Measurements from ENCODE around the gene JAM3. TPM values are rescaled to one million over a fixed set of nuclear protein-coding genes. Genes with fewer than 3 reads are reported as not detected.
A peak's percentile ranks its signal among the peaks of the same experiment; 100 is the strongest.

The JAM3 gene
- total RNA-seq, 2 experiments from 2014 or later, result 8.0 to 9.6 TPM

- Mint-ChIP-seq H3K36me3 (ENCODE audit: low read depth) (peaks cover 5% of the 10 kb centered on the region), H3K27ac (no peak overlapping the region), H3K4me3 (no peak overlapping the region), H3K9me3 (ENCODE audit: insufficient read depth) (no peaks in the 10 kb centered on the region), H3K27me3 (ENCODE audit: low read depth) (no peaks in the 10 kb centered on the region), H3K4me1 (ENCODE audit: low read depth) (peaks cover 18% of the 10 kb centered on the region)
- ChIA-PET CTCF (interaction anchor here (1.0 to 5.3 kb wide), 8 partner anchors 10 to 212 kb away, joined by 3 to 39 read pairs (median 5); no protein-coding TSS in a partner anchor), POLR2A (no interaction called here)
- ATAC-seq, result peak; percentile 64
- DNase-seq, result peak; percentile 70
These were observed 71.0 kb downstream of the JAM3 start for GRCh38 chr11:134139873-134140331.

- H3K4me3 Mint-ChIP-seq, result no peak overlapping the region
- H3K36me3 Mint-ChIP-seq (ENCODE audit: low read depth), result peaks cover 9% of the 10 kb centered on the region
- CTCF ChIA-PET, result interaction anchor here (1.1 to 5.3 kb wide), 5 partner anchors 16 to 213 kb away, joined by 3 to 39 read pairs (median 11); no protein-coding TSS in a partner anchor
- H3K27ac Mint-ChIP-seq, result no peak overlapping the region
- ATAC-seq (no peak), DNase-seq (no peak)
- no peaks in the 10 kb centered on the region for H3K27me3 Mint-ChIP-seq (ENCODE audit: low read depth)
- POLR2A ChIA-PET, result no interaction called here
- peaks cover 18% of the 10 kb centered on the region for H3K4me1 Mint-ChIP-seq (ENCODE audit: low read depth)
- H3K9me3 Mint-ChIP-seq (ENCODE audit: insufficient read depth), result no peaks in the 10 kb centered on the region
These were observed 72.2 kb downstream of the JAM3 start for GRCh38 chr11:134140961-134141490.

GRCh38 chr11:134142536-134142935, 73.7 kb downstream of the JAM3 start:
- DNase-seq, result no peak
- Mint-ChIP-seq H3K27ac (no peak overlapping the region), H3K4me3 (no peak overlapping the region), H3K4me1 (ENCODE audit: low read depth) (peaks cover 18% of the 10 kb centered on the region), H3K9me3 (ENCODE audit: insufficient read depth) (no peaks in the 10 kb centered on the region), H3K36me3 (ENCODE audit: low read depth) (peaks cover 9% of the 10 kb centered on the region), H3K27me3 (ENCODE audit: low read depth) (no peaks in the 10 kb centered on the region)
- POLR2A ChIA-PET, result no interaction called here
- CTCF ChIA-PET, result interaction anchor here (5.3 kb wide), 1 partner anchor 92 kb away, joined by 39 read pairs; no protein-coding TSS in a partner anchor
- no peak for ATAC-seq

GRCh38 chr11:134143801-134144200, 74.9 kb downstream of the JAM3 start:
- Mint-ChIP-seq H3K27me3 (ENCODE audit: low read depth) (no peaks in the 10 kb centered on the region), H3K9me3 (ENCODE audit: insufficient read depth) (no peaks in the 10 kb centered on the region), H3K4me1 (ENCODE audit: low read depth) (peaks cover 18% of the 10 kb centered on the region), H3K27ac (no peak overlapping the region), H3K4me3 (no peak overlapping the region), H3K36me3 (ENCODE audit: low read depth) (peaks cover 15% of the 10 kb centered on the region)
- CTCF ChIA-PET, result no interaction called here
- ATAC-seq (no peak), DNase-seq (no peak)
- POLR2A ChIA-PET, result no interaction called here

- no peak for DNase-seq
- ATAC-seq, result no peak
- Mint-ChIP-seq H3K27ac (no peak overlapping the region), H3K9me3 (ENCODE audit: insufficient read depth) (no peaks in the 10 kb centered on the region), H3K27me3 (ENCODE audit: low read depth) (no peaks in the 10 kb centered on the region), H3K36me3 (ENCODE audit: low read depth) (peaks cover 18% of the 10 kb centered on the region), H3K4me3 (no peak overlapping the region), H3K4me1 (ENCODE audit: low read depth) (peaks cover 13% of the 10 kb centered on the region)
- ChIA-PET CTCF (no interaction called here), POLR2A (no interaction called here)
These were observed 75.9 kb downstream of the JAM3 start for GRCh38 chr11:134144744-134145143.

- no peaks in the 10 kb centered on the region for H3K27me3 Mint-ChIP-seq (ENCODE audit: low read depth)
- H3K36me3 Mint-ChIP-seq (ENCODE audit: low read depth), result peaks cover 19% of the 10 kb centered on the region
- H3K9me3 Mint-ChIP-seq (ENCODE audit: insufficient read depth), result no peaks in the 10 kb centered on the region
- no peak for DNase-seq
- H3K27ac Mint-ChIP-seq, result no peak overlapping the region
- no peak overlapping the region for H3K4me3 Mint-ChIP-seq
- peaks cover 12% of the 10 kb centered on the region for H3K4me1 Mint-ChIP-seq (ENCODE audit: low read depth)
- CTCF ChIA-PET, result no interaction called here
- ATAC-seq, result no peak
- POLR2A ChIA-PET, result no interaction called here
These were observed 76.8 kb downstream of the JAM3 start for GRCh38 chr11:134145715-134146114.

- no peaks in the 10 kb centered on the region for H3K9me3 Mint-ChIP-seq (ENCODE audit: insufficient read depth)
- H3K36me3 Mint-ChIP-seq (ENCODE audit: low read depth), result peaks cover 28% of the 10 kb centered on the region
- DNase-seq, result no peak
- POLR2A ChIA-PET, result no interaction called here
- H3K27ac Mint-ChIP-seq, result no peak overlapping the region
- ATAC-seq, result no peak
- no peaks in the 10 kb centered on the region for H3K27me3 Mint-ChIP-seq (ENCODE audit: low read depth)
- CTCF ChIA-PET, result no interaction called here
- peaks cover 12% of the 10 kb centered on the region for H3K4me1 Mint-ChIP-seq (ENCODE audit: low read depth)
- no peak overlapping the region for H3K4me3 Mint-ChIP-seq
These were observed 77.7 kb downstream of the JAM3 start for GRCh38 chr11:134146598-134146997.

GRCh38 chr11:134149371-134149770, 80.5 kb downstream of the JAM3 start:
- POLR2A ChIA-PET, result no interaction called here
- Mint-ChIP-seq H3K4me3 (no peak overlapping the region), H3K27me3 (ENCODE audit: low read depth) (no peaks in the 10 kb centered on the region), H3K9me3 (ENCODE audit: insufficient read depth) (no peaks in the 10 kb centered on the region), H3K36me3 (ENCODE audit: low read depth) (peaks cover 42% of the 10 kb centered on the region), H3K27ac (no peak overlapping the region), H3K4me1 (ENCODE audit: low read depth) (peaks cover under 1% of the 10 kb centered on the region)
- DNase-seq (no peak), ATAC-seq (no peak)
- CTCF ChIA-PET, result interaction anchor here (2.5 kb wide), 1 partner anchor 99 kb away, joined by 6 read pairs; no protein-coding TSS in a partner anchor

GRCh38 chr11:134150195-134150903, 81.5 kb downstream of the JAM3 start:
- H3K36me3 Mint-ChIP-seq (ENCODE audit: low read depth), result peaks cover 43% of the 10 kb centered on the region
- no peaks in the 10 kb centered on the region for H3K9me3 Mint-ChIP-seq (ENCODE audit: insufficient read depth)
- CTCF ChIA-PET, result interaction anchor here (1.2 to 2.5 kb wide), 2 partner anchors 57 to 100 kb away, joined by 3 to 6 read pairs; no protein-coding TSS in a partner anchor
- no peak for DNase-seq
- POLR2A ChIA-PET, result interaction anchor here (0.6 kb wide), 2 partner anchors 200 to 218 kb away, joined by 3 read pairs; no protein-coding TSS in a partner anchor
- H3K4me1 Mint-ChIP-seq (ENCODE audit: low read depth), result no peaks in the 10 kb centered on the region
- ATAC-seq, result no peak
- no peaks in the 10 kb centered on the region for H3K27me3 Mint-ChIP-seq (ENCODE audit: low read depth)
- H3K27ac Mint-ChIP-seq, result no peak overlapping the region
- H3K4me3 Mint-ChIP-seq, result no peak overlapping the region

- Mint-ChIP-seq H3K27ac (no peak overlapping the region), H3K4me3 (no peak overlapping the region), H3K27me3 (ENCODE audit: low read depth) (no peaks in the 10 kb centered on the region), H3K9me3 (ENCODE audit: insufficient read depth) (no peaks in the 10 kb centered on the region), H3K4me1 (ENCODE audit: low read depth) (no peaks in the 10 kb centered on the region), H3K36me3 (ENCODE audit: low read depth) (peaks cover 51% of the 10 kb centered on the region)
- DNase-seq, result no peak
- CTCF ChIA-PET, result interaction anchor here (2.5 kb wide), 1 partner anchor 101 kb away, joined by 6 read pairs; no protein-coding TSS in a partner anchor
- POLR2A ChIA-PET, result interaction anchor here (0.6 to 1.2 kb wide), 2 partner anchors 219 to 223 kb away, joined by 3 read pairs; no protein-coding TSS in a partner anchor
- ATAC-seq, result no peak
These were observed 82.3 kb downstream of the JAM3 start for GRCh38 chr11:134151083-134151747.

GRCh38 chr11:134152696-134153095, 83.8 kb downstream of the JAM3 start:
- Mint-ChIP-seq H3K9me3 (ENCODE audit: insufficient read depth) (no peaks in the 10 kb centered on the region), H3K4me1 (ENCODE audit: low read depth) (no peaks in the 10 kb centered on the region), H3K27ac (no peak overlapping the region), H3K36me3 (ENCODE audit: low read depth) (peaks cover 63% of the 10 kb centered on the region), H3K4me3 (no peak overlapping the region), H3K27me3 (ENCODE audit: low read depth) (no peaks in the 10 kb centered on the region)
- POLR2A ChIA-PET, result no interaction called here
- ATAC-seq, result no peak
- DNase-seq, result no peak
- CTCF ChIA-PET, result interaction anchor here (1.0 to 1.2 kb wide), 2 partner anchors 8 to 102 kb away, joined by 3 to 5 read pairs; no protein-coding TSS in a partner anchor

Data from activated CD8-positive, alpha-beta T cell treated with anti-CD3 and anti-CD28 coated beads, Interleukin-2, amount 10 ng/mL, durations not matched to agents 7 days and 5 days (primary cell).